HepG2 (cell line): ENCODE measurements around the gene COX7A2L. TPM values are rescaled to one million over a fixed set of nuclear protein-coding genes. Genes with fewer than 3 reads are reported as not detected.

ENCODE experiments used
- ADNP ChIP-seq: sonication (generic); formaldehyde crosslinking; IDR thresholded peaks from 2 replicates; pipeline ENCODE4 v1.4.0; 2020; ENCODE audit warnings: missing genetic modification reagents
- AGO2 ChIP-seq: fragments of 200-400 bp; formaldehyde crosslinking; optimal IDR thresholded peaks from 2 replicates; pipeline ENCODE3; 2017; ENCODE audit warnings: mild to moderate bottlenecking, low read depth, low read length, moderate library complexity
- ELK4 ChIP-seq: sonication (generic); formaldehyde crosslinking; IDR thresholded peaks from 2 replicates; pipeline ENCODE4 v1.9.0; 2021; ENCODE audit warnings: missing genetic modification reagents, borderline replicate concordance
- HDAC6 ChIP-seq: fragments of 200-600 bp; sonication (generic); IDR thresholded peaks from 2 replicates; pipeline ENCODE4 v1.7.0; 2017; ENCODE audit warnings: mild to moderate bottlenecking, antibody characterized with exemption, low read length, low read depth
- MYPOP ChIP-seq: sonication (generic); formaldehyde crosslinking; IDR thresholded peaks from 2 replicates; pipeline ENCODE4 v1.8.1; 2023; ENCODE audit warnings: mild to moderate bottlenecking, moderate library complexity, missing genetic modification reagents
- ONECUT2 ChIP-seq: sonication (generic); formaldehyde crosslinking; IDR thresholded peaks from 2 replicates; pipeline ENCODE4 v1.4.0; 2020; ENCODE audit warnings: missing genetic modification reagents
- POLR2A ChIP-seq, 2 experiments: IDR thresholded peaks; 2 replicates each; pipeline ENCODE4 v1.6.1; 2011; ENCODE audit warnings: low read depth in 2 of 2, low read length in 2 of 2, mild to moderate bottlenecking in 1 of 2, moderate library complexity in 1 of 2; ENCODE audit not compliant: insufficient read depth in 1 of 2
- POLR2AphosphoS2 ChIP-seq: IDR thresholded peaks from 2 replicates; pipeline ENCODE4 v1.6.1; 2011; ENCODE audit warnings: low read depth, low read length, improper control_type of control experiment
- POLR2G ChIP-seq: fragments of 200-400 bp; formaldehyde crosslinking; IDR thresholded peaks from 2 replicates; pipeline ENCODE4 v1.6.1; 2018; ENCODE audit warnings: mild to moderate bottlenecking, low read depth, low read length, moderate library complexity
- RORA ChIP-seq: sonication (generic); formaldehyde crosslinking; IDR thresholded peaks from 2 replicates; pipeline ENCODE4 v1.5.0; 2020; ENCODE audit warnings: mild to moderate bottlenecking, missing genetic modification reagents, moderate library complexity
- SOX13 ChIP-seq, 3 experiments: fragments of 450-650 bp in 1 of 3; sonication (generic) in 1 of 3; formaldehyde crosslinking in 1 of 3; IDR thresholded peaks in 2 of 3; conservative IDR thresholded peaks in 1 of 3; 2 replicates each; pipeline versions ENCODE4 v1.5.0 to v1.6.1; 2016 to 2020; ENCODE audit warnings: antibody characterized with exemption in 1 of 3, mild to moderate bottlenecking in 1 of 3, missing compliant biosample characterization in 1 of 3, missing genetic modification reagents in 1 of 3, moderate library complexity in 1 of 3
- SPEN ChIP-seq: sonication (generic); formaldehyde crosslinking; IDR thresholded peaks from 2 replicates; pipeline ENCODE4 v1.5.1; 2020; ENCODE audit warnings: low read depth, mild to moderate bottlenecking, missing genetic modification reagents
- ZBTB4 ChIP-seq: sonication (generic); formaldehyde crosslinking; IDR thresholded peaks from 2 replicates; pipeline ENCODE4 v1.4.0; 2020; ENCODE audit warnings: missing genetic modification reagents, mild to moderate bottlenecking, borderline replicate concordance
- ZBTB44 ChIP-seq: sonication (generic); formaldehyde crosslinking; IDR thresholded peaks from 2 replicates; pipeline ENCODE4 v1.4.0; 2020; ENCODE audit warnings: missing genetic modification reagents
- ZEB1 ChIP-seq: IDR thresholded peaks from 2 replicates; pipeline ENCODE4 v1.6.1; 2012; ENCODE audit warnings: mild to moderate bottlenecking, low read depth, inconsistent platforms; ENCODE audit not compliant: insufficient replicate concordance
- ZNF484 ChIP-seq: sonication (generic); formaldehyde crosslinking; IDR thresholded peaks from 2 replicates; pipeline ENCODE4 v1.5.1; 2020; ENCODE audit warnings: mild to moderate bottlenecking, low read depth, missing genetic modification reagents, borderline replicate concordance
- ZNF747 ChIP-seq: sonication (generic); formaldehyde crosslinking; IDR thresholded peaks from 2 replicates; pipeline ENCODE4 v1.8.1; 2023; ENCODE audit warnings: missing genetic modification reagents, mild to moderate bottlenecking, borderline replicate concordance
- ZNF768 ChIP-seq: sonication (generic); formaldehyde crosslinking; IDR thresholded peaks from 2 replicates; pipeline ENCODE4 v1.4.0; 2020; ENCODE audit warnings: missing genetic modification reagents
- ZSCAN25 ChIP-seq: sonication (generic); formaldehyde crosslinking; IDR thresholded peaks from 2 replicates; pipeline ENCODE4 v1.8.0; 2022; ENCODE audit warnings: mild to moderate bottlenecking, missing genetic modification reagents
- polyA plus RNA-seq, 8 experiments: library from polyadenylated mRNA; depleted of rRNA in 3 of 8; stranded (reverse) in 7 of 8; unstranded in 1 of 8; fragments of >200 nt; fragmentation: Illumina TruSeq in 4 of 8; extraction: Trizol in 4 of 8; gene quantifications; 2 replicates each; pipeline versions ENCODE4 v1.2.1 to v1.2.3, GENCODE V29; 2011 to 2016; ENCODE audit warnings: low read depth in 4 of 8, missing spikeins in 1 of 8, mixed read lengths in 1 of 8; ENCODE audit not compliant: insufficient read depth in 1 of 8
- total RNA-seq, 5 experiments: library from RNA; depleted of rRNA; stranded (reverse); fragments of >200 nt; fragmentation: Illumina TruSeq; extraction: Trizol; gene quantifications; 2 replicates each; pipeline ENCODE4 v1.2.3, GENCODE V29; 2016; ENCODE audit warnings: low read depth in 1 of 5

The COX7A2L gene
- total and polyA plus RNA-seq, 2 of the 13 experiments (the other 11 are each of a cell fraction or from before 2014, with no cell fraction given), result 155 to 201 TPM

- TF ChIP-seq MYPOP (CRISPR knock-in tag), result no peak
- no peak for TF ChIP-seq ZNF484 (CRISPR knock-in tag)
- TF ChIP-seq AGO2, result peak; percentile 62
- no peak for TF ChIP-seq ONECUT2 (CRISPR knock-in tag)
- TF ChIP-seq SOX13 (IDR thresholded peaks at IDR 0.05), result no peak
- TF ChIP-seq SOX13 (CRISPR knock-in tag; conservative IDR thresholded peaks at IDR 0.05 in 1 of 2, IDR thresholded peaks at IDR 0.05 in 1 of 2), result 0 out of 4 replicates have a peak, but pooled peaks of 1 of the 2 experiments have one; percentile 2
- TF ChIP-seq RORA (CRISPR knock-in tag), result no peak
- TF ChIP-seq POLR2G, result 0 out of 2 replicates have a peak, but pooled peaks have one; percentile 28
- no peak for TF ChIP-seq ZNF768 (CRISPR knock-in tag)
- no peak for TF ChIP-seq ZSCAN25 (CRISPR knock-in tag)
- TF ChIP-seq SPEN, result no peak
- TF ChIP-seq ZBTB44 (CRISPR knock-in tag), result no peak
- peak; percentile 78 for TF ChIP-seq POLR2AphosphoS2
- no peak for TF ChIP-seq ADNP (CRISPR knock-in tag)
- no peak for TF ChIP-seq ZNF747 (CRISPR knock-in tag)
- TF ChIP-seq ZBTB4 (CRISPR knock-in tag), result no peak
- TF ChIP-seq POLR2A (IDR thresholded peaks at IDR 0.05; ENCODE audit: insufficient read depth in 1 of 2, low read depth in 2 of 2, low read length in 2 of 2), result peak in 1 of 2 experiments; percentile 11; a peak in 2 of 4 replicates
- TF ChIP-seq HDAC6, result no peak
- TF ChIP-seq ZEB1, result no peak
- TF ChIP-seq ELK4 (CRISPR knock-in tag), result no peak
Observed at GRCh38 chr2:42345986-42346385, 15.0 kb downstream of the COX7A2L start (continued).
